ENCODE measurements around the gene CYP4X1. TPM values are rescaled to one million over a fixed set of nuclear protein-coding genes. Genes with fewer than 3 reads are reported as not detected.
"Not testable (repeated sequence)": the region's sequence is repeated elsewhere in the genome, so short reads cannot be mapped to it uniquely, and the experiment has no call there.

Gene CYP4X1
- total RNA-seq, 1 donor from 2014 or later = 0.42 TPM

DNA sequence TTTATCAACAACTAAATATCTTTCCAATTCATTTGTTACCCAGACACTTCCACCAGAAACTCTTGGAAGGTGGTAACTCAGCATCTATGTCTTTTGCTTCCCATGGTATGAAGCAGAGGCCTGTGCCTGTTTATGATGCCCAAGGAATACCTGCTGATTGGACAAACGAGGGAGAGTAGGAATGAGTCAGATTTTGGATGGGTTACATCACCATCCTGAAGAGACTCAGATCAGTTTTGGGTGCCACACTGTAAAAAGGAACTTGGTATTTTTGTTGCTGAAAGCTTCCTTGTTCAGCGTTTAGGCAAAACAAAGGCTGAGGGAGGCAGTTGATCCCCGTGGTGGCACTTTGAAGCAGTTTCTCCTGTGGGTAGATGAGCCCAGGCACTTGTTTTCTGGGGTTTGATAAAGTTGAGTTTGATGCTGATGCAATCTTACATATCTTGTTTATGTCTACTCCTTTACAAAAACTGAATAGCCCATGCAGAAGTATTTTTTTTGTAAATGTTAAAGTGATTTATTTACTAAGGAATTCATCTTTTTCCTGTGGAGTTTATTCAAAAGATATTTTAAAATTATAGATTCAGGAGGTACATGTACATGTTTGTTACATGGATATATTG, 26.7 kb upstream of the CYP4X1 start:
- Mint-ChIP-seq H3K9me3 (no peaks in the 10 kb centered on the region), H3K4me3 (no peak overlapping the region), H3K4me1 (no peaks in the 10 kb centered on the region), H3K27me3 (ENCODE audit: low read depth) (peaks cover 58% of the 10 kb centered on the region), H3K27ac (ENCODE audit: unreplicated experiment) (no peak overlapping the region), H3K36me3 (ENCODE audit: low read depth) (no peaks in the 10 kb centered on the region)
- DNase-seq (ENCODE audit: low read depth, low spot score) = no peak
- TF ChIP-seq, protein P1, sequence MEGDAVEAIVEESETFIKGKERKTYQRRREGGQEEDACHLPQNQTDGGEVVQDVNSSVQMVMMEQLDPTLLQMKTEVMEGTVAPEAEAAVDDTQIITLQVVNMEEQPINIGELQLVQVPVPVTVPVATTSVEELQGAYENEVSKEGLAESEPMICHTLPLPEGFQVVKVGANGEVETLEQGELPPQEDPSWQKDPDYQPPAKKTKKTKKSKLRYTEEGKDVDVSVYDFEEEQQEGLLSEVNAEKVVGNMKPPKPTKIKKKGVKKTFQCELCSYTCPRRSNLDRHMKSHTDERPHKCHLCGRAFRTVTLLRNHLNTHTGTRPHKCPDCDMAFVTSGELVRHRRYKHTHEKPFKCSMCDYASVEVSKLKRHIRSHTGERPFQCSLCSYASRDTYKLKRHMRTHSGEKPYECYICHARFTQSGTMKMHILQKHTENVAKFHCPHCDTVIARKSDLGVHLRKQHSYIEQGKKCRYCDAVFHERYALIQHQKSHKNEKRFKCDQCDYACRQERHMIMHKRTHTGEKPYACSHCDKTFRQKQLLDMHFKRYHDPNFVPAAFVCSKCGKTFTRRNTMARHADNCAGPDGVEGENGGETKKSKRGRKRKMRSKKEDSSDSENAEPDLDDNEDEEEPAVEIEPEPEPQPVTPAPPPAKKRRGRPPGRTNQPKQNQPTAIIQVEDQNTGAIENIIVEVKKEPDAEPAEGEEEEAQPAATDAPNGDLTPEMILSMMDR (conservative IDR thresholded peaks at IDR 0.05) = no peak

DNA sequence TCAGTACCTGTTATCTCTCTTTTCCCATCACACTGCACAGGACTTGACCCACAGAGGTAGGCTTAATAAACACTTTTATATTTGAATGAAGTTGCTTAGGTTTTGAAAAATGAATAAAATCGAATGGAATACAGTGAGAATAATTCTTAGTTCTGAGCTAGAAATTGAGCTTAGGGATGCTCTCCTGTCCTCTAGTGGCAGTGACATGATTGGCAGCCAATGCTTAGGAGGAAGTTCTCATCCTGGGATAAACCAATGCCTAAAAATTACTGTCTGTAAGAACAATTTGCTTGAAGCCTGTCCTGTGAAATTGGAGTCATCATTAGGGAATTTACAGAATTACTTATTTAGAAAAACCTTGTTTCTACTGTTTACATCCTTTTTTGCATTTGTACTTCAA, 21.3 kb upstream of the CYP4X1 start:
- TF ChIP-seq, protein P1 (conservative IDR thresholded peaks at IDR 0.05) = peak; percentile 56

DNA sequence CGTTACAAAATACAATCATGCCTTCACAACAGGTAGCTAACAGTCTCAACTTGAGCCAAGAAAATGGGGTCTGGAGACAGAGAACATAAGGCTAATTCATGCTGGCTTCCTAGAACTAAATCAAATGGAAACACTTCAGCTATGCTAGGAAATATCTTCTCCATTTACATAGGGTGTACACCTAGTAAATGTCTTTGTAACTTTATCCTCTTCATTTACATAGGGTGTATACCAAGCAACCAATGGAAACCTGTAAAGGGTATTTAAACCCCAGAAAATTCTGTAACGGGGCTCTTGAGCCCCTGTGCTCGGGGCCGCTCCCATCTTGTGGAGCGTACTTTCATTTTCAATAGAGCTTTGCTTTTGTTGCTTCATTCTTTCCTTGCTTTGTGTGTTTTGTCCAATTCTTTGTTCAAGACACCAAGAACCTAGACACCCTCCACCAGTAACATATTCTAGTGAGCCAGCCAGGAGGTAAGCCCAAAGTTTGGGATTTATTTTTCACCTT, 19.5 kb upstream of the CYP4X1 start:
- no peak for DNase-seq (ENCODE audit: low read depth, low spot score)
- Mint-ChIP-seq H3K9me3 (peaks cover 3% of the 10 kb centered on the region), H3K36me3 (ENCODE audit: low read depth) (peaks cover 2% of the 10 kb centered on the region), H3K27me3 (ENCODE audit: low read depth) (peaks cover 30% of the 10 kb centered on the region), H3K4me1 (no peaks in the 10 kb centered on the region), H3K27ac (ENCODE audit: unreplicated experiment) (no peak overlapping the region), H3K4me3 (no peak overlapping the region)
- TF ChIP-seq, protein P1 (conservative IDR thresholded peaks at IDR 0.05) = no peak

More for the DNA sequence above, 21.3 kb upstream of the CYP4X1 start:
- H3K27ac Mint-ChIP-seq (ENCODE audit: unreplicated experiment) = no peak overlapping the region
- H3K4me3 Mint-ChIP-seq = no peak overlapping the region
- H3K4me1 Mint-ChIP-seq = no peaks in the 10 kb centered on the region
- peaks cover 40% of the 10 kb centered on the region for H3K27me3 Mint-ChIP-seq (ENCODE audit: low read depth)
- peaks cover 2% of the 10 kb centered on the region for H3K36me3 Mint-ChIP-seq (ENCODE audit: low read depth)
- no peak for DNase-seq (ENCODE audit: low read depth, low spot score)
- H3K9me3 Mint-ChIP-seq = no peaks in the 10 kb centered on the region

DNA sequence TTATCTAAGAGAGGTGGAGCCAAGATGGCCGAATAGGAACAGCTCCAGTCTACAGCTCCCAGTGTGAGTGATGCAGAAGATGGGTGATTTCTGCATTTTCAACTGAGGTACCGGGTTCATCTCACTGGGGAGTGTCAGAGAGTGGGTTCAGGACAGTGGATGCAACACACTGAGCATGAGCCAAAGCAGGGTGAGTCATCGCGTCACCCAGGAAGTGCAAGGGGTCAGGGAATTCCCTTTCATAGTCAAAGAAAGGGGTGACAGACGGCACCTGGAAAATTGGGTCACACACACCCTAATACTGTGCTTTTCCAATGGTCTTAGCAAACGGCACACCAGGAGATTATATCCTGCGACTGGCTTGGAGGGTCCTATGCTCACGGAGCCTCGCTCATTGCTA, 17.0 kb upstream of the CYP4X1 start:
- not testable (repeated sequence) for H3K9me3 Mint-ChIP-seq; DNase-seq (ENCODE audit: low read depth, low spot score); H3K36me3 Mint-ChIP-seq (ENCODE audit: low read depth); H3K27ac Mint-ChIP-seq (ENCODE audit: unreplicated experiment); H3K4me1 Mint-ChIP-seq; H3K4me3 Mint-ChIP-seq
- H3K27me3 Mint-ChIP-seq (ENCODE audit: low read depth) = peaks cover 31% of the 10 kb centered on the region

DNA sequence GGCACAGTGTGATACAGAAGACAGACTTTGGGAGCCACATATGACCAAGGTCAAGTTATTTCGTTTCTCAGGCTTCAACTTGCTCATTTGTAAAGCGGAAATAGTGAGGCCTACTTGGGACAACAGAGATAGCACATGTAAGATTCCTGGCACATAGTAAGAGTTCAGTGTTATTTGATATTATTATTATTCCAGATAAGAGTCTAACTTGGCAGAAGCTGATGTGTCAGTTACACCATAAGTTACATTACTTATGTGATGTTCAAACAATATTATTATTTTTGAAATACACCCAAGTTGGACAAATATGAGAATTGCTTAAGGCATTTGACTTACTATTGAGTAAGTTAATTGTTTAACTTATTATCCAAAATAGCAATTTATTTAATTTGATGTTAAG, 10.2 kb upstream of the CYP4X1 start:
- no peaks in the 10 kb centered on the region for H3K4me1 Mint-ChIP-seq
- no peak for DNase-seq (ENCODE audit: low read depth, low spot score)
- H3K27ac Mint-ChIP-seq (ENCODE audit: unreplicated experiment) = no peak overlapping the region
- H3K9me3 Mint-ChIP-seq = peaks cover 7% of the 10 kb centered on the region
- TF ChIP-seq, protein P1 (conservative IDR thresholded peaks at IDR 0.05) = no peak
- no peaks in the 10 kb centered on the region for H3K36me3 Mint-ChIP-seq (ENCODE audit: low read depth)
- H3K4me3 Mint-ChIP-seq = no peak overlapping the region
- H3K27me3 Mint-ChIP-seq (ENCODE audit: low read depth) = peaks cover 39% of the 10 kb centered on the region

DNA sequence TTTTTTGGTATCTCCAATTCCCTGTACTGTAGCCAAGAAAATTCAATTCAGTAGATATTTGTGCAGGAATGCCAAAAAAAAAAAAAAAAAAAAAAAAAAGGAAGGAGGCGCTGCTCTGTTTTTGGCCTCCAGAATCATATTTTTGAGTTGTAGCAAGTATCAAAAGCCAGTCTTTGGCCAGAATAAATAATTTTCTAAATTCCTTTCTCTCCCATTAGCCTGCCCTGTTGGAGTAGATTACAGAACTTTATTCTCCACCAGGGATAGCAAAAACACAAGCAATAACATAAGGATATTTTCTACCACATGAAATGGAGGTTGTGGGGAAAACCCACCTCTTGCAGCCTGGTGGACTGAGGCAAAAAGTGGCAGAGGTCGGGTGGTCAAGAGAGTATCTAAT, 2.4 kb upstream of the CYP4X1 start:
- Mint-ChIP-seq H3K27ac (ENCODE audit: unreplicated experiment) (no peak overlapping the region), H3K4me1 (peaks cover 13% of the 10 kb centered on the region), H3K9me3 (peaks cover 4% of the 10 kb centered on the region), H3K27me3 (ENCODE audit: low read depth) (peaks cover 56% of the 10 kb centered on the region), H3K4me3 (no peak overlapping the region), H3K36me3 (ENCODE audit: low read depth) (no peaks in the 10 kb centered on the region)
- TF ChIP-seq, protein P1 (conservative IDR thresholded peaks at IDR 0.05) = no peak
- no peak for DNase-seq (ENCODE audit: low read depth, low spot score)
